Measurements from ENCODE around the gene HOOK2.
"Not testable (repeated sequence)": the region's sequence is repeated elsewhere in the genome, so short reads cannot be mapped to it uniquely, and the experiment has no call there.

Gene HOOK2

DNA sequence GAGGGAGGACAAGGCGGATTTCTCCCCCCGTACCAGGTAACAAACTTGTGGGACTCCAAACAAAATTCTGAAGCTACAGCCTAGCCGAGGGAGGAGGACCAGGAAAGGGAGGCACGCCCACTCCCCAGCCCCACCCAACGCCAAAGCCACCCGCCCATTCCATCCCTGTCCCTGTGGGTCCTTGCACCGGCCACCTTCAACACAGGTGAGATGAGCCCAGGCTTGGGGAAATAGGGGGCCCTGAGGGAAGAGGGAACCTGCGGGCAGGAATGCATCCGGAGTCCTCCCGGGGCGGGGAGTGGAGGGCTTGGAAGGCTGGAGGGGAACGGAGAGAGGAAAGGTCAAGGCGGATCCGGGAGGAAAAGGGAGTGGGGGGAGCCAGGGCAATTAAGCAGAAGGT lies 23.7 kb downstream of the HOOK2 start, which contains the start of gene BEST2:
Gene BEST2, plus strand, starts transcription at position 157 of the 400 bp plus-strand sequence. CDS start 802 bp downstream, outside the sequence.
- no peak for DNase-seq

DNA sequence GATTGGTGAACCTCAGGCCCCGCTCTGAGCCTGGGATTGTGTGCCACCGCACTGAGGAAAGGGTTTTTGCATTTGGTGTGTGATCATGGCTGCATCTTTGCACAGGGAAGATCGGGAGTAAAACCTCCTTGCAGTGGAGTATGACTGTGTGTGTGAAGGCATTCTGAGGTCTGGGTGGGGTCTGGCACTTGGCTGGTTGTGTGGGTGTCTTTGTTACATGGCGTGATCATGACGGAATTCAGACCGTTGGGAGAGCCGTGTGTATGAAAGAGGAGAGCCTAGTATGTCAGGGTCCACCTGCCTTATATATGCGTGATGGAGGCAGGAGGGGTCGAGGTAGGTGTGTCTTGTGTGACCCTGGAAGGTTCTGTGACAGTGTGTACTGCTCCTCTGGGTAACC lies 24.5 kb downstream of the HOOK2 start:
- DNase-seq = no peak

DNA sequence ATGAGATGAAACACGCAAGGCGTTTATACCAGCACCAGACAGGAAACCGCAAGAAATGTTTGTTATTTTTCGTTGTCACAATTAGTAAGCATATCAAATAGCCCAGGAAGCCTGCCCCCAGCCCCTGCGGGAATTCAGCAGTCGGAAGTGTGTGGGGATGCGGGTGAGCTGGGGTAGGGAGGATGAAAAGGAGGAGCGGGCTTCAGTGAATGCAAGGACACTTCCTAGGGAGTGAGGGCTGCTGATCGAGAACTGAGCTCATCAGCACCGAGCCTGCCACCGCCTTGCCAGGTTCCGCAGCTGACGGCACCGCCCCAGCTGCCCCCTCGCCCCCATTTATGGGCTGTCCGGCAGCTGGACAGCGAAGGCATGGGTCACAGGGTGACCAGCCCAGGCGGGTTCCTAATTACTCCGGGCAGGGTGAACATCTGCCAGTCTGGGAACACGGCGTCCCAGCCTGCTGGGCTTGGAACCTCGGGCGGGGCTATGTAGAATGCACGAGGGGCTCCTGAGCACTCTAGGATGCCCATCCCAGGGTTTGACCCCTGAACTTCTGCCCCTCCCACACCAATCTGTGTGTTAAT lies 25.3 kb downstream of the HOOK2 start:
- no peak for DNase-seq

DNA sequence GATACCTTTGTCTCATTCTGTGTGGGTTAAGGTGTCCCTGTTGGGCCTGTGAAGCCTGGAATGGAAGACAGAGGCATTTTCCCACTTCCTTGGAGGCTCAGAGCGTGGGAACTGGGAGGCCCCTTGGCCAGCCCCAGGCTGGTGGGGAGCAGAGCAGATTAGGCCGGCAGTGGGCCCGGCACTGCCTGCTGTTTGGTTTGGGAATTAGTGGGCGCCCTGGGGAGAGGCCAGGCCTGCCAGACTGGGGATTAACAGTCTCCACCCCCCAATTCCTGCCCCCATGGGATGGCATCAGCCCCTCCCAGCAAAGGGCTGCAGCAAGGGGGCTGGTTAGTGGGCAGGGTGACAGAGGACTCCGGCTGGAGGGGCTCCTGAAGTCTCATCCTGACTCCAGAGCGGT lies 26.9 kb downstream of the HOOK2 start:
- no peak for DNase-seq

DNA sequence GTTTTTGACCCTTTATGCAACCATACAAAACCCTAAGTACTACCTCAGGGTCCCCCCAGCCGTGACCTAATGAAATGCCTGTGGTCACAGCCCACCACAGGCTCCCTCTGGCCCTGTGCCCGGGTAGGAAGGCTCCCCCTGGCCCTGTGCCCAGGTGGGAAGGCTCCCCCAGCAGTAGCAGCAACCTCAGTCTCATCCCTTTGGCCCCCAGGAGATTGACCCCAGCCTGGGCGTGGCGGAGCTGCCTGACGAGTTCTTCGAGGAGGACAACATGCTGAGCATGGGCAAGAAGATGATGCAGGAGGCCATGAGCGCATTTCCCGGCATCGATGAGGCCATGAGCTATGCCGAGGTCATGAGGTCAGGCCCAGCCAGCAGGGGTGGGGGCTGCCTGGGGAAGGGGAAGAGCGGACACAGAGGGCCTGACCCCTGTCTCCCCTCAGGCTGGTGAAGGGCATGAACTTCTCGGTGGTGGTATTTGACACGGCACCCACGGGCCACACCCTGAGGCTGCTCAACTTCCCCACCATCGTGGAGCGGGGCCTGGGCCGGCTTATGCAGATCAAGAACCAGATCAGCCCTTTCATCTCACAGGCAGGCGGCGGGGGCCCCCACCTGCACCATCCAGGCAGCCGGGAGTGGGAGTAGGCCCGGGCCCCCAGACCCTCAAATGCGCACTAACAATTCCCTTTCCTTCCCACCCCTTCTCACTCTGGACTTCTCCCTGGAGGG lies 30.0 kb downstream of the HOOK2 start:
- no peak for DNase-seq

DNA sequence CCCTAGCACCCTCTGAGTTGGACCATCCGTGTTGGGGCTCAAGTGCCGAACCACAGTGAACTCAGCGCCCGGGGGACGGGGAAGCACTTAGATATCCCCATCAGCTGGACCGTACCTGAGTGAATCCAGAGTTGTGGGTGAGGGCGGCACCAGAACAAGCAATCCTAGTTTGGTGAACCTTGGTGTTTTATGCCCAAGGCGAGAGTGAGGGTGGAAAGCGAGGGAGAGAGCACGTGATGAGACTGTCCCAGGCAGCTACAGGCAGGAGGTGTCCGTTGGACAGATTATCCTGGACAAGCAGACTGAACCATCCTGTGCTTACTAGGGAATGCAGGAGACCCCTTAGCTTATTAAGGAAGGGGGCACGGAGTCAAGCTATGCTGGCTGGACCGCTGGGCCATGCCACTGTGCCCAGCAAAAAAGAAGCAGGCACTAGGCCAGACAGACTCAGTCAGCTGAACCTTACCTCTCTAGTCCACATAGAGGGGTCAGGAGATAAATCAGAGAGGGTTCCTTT lies 37.5 kb downstream of the HOOK2 start:
- no peak for DNase-seq

DNA sequence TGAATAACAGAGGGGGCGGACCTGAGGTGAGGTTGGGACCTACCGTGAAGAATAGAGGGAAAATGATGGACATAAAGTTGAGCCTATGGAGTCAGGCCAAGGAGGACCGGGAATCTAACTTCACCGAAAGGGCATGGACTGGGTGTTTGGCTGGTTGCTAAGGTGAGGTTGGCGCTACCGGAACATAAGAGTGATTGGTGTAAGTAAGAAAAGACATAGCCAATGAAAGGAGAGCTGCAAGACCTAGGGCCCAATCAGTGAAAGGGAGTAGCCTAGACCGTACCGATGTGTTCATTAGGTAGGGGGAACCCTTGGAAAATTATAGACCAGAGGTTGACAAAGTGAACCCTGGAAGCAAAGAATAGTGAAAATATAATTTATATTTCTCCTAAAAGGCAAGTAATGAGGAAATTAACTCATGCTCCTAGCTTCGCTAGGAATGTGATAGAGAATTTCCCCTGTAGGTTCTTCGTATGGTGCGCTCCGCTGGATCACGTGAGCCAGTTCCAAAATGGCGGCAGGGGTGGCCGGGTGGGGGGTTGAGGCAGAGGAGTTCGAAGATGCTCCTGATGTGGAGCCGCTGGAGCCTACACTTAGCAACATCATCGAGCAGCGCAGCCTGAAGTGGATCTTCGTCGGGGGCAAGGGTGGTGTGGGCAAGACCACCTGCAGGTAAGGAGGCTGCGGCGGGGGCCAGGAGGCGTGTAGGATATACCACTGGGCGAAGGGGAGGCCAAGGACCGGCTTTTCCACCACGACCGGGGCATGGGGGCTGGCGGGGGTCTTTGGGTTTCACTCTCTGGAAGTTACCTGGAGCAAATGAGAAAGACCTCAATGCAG lies 38.1 kb downstream of the HOOK2 start, which contains the start of gene GET3:
Gene GET3, plus strand, starts transcription at position 503 of the 840 bp plus-strand sequence. Its CDS starts 9 bp downstream, at position 512.
- DNase-seq = peak; percentile 92

DNA sequence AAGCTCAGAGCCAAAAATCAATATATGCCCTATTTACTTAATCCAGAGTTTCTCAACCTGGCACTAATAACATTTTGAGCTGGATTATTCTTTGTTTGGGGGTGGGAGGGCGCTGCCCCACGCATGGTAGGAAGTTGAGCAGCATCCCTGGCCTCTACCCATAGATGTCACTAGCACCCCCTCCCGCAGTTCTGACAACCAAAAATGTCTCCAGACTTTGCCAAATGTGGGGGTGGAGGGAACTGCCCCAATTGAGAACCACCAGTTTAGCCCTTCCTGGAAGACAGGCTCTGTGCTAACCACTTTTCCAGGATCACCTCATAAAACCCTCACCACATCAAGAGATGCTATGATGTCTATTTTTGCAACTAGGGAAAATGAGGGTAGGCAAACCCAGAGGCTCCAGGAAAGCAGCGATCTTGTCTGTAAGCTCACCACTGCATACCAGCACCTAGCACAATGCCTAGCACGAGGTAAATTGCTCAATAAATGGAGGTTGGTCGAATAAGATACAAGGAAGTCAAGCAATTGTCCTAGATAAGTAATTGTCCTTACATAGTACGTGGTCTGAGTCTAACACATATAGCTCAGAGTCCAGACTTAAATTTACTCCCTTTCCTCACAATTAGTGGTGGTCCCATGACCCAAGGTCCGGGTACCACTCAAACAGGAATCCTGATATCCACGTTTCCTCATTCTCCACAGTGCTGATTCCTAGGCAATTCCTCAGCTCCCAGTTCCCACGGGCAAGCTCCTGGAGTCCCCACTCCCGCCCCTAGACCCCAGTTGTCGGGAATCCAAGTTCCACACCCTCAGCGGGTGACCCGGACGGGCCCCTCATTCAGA lies 41.8 kb downstream of the HOOK2 start:
- no peak for DNase-seq

DNA sequence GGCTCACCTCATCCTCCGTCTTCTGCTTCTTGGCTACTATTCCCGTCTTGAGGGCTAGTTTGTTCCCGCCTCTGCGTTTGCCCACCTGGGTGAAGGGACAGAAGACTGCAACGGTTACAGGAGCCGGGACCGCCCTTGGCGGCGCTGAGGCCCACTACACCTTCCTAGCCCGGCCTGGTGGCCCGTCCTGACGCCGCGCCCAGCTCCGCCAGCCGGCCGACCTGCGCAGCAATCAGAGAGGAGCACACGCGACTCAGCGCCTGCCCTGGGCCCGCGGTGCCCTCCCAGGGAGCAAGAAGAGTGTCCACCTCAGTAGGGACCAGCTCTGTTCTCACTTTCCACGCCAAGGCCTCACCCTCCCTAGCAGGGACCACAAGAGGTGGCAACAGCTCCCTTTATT lies 44.0 kb downstream of the HOOK2 start:
- DNase-seq = no peak

DNA sequence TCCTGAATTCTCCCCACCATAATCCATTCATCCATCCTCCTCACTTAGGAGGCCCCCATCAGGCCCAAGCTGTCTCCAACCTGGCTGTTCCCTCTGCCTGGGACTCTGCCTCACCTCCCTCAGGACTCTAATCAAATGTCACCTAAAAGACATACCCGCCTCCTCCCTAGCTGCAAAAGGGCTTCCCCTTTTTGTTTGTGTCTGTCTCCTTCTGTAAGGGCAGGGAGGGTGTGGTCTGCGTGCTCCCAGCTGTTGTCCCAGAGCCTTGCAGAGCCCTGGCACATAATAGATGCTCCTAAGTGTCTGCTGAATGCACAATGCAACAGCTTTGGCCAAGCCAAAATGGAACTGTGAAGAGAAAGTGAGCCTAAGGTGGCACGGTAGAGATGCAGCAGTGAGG lies 45.3 kb downstream of the HOOK2 start:
- no peak for DNase-seq

DNA sequence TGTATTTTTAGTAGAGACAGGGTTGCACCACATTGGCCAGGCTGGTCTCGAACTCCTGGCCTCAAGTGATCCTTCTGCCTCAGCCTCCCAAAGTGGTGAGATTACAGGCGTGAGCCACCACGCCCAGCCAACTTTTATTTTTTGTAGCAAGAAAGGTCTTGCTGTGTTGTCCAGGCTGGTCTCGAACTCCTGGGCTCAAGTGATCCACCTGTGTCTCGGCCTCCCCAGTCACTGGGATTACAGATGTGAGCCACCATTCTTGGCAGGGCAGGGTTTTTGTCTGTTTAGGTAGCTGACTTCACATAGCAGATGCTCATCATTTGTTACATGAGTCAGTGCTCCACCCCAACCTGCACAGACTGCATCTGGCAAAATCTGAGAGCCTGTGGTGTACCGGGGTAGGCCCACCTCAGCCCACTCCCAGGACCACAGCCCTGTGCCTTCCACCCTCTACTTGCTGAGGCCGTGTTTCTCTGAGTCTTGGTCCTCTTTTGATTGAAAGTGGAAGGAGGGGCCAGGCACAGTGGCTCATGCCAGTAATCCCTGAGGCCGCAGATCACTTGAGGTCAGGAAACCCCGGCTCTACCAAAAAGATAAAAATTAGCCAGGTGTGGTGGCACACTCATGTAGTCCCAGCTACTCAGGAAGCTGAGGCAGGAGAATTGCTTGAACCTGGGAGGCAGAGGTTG lies 47.5 kb downstream of the HOOK2 start:
- no peak for DNase-seq

DNA sequence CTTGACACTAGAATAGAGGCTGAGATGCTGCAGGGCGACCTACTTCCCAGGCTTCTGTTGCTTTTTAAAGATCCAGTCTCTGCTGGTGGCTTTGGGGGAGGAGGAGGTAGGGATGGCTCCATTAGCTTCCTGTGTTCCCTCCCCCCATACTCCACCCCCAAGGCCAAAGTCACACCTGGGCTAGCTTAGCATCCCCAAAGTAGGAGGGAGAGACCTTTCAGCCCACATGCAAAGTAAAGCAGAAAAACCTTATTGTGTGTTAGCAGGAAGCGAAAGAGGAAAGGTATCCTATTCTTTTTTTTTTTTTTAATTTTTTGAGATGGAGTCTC lies 48.4 kb downstream of the HOOK2 start:
- no peak for DNase-seq

DNA sequence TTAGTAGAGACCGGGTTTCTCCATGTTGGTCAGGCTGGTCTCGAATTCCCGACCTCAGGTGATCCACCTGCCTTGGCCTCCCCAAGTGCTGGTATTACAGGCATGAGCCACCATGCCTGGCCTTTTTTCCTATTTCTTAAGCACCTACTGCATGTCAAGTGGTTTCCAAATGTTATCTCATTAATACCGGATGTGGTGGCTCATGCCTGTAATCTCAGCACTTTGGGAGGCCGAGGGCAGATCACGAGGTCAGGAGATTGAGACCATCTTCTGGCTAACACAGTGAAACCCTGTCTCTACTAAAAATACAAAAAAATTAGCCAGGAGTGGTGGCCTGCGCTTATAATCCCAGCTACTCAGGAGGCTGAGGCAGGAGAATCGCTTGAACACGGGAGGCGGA lies 49.7 kb downstream of the HOOK2 start:
- DNase-seq = not testable (repeated sequence)

DNA sequence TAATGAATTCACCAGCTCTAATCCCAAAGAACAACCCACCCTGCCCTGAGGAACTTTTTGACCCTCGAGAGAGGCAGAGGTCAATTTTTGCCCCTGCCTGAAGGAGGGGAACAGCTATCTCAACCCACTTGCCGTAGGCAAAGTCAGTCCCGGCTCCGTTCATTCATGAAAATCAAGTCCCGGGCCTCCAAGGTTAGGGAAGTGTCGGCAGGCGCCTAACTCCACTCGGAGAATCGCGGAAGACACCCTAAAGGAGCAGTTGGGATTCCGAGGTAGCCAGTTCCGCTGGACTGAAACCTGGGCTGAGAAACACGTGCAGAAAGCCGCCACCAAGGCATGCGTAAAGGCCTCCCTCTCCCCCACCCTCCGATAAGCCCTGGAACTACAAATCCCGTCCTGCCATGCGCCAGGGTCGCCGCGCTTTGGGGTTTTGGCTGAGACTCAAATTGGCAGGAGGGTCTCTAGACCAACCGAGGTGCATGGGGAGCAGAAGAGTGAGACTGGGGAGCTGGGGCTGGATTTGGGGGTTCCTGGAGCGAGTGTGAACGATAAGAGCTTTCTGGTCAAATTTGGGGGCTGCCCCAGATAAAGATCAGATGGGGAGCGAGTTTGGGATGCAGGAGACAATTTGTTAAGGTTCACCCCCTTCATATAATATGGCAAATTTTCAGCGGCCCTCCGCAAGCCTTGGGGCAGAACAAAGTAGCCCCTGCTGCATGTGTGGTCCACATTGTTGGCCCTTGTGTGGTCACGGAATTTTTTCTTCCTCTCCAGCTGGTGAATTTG lies 51.5 kb downstream of the HOOK2 start, which contains the start of gene TNPO2:
Gene TNPO2, minus strand, starts transcription at position 292 of the 786 bp plus-strand sequence. CDS start 2,955 bp downstream, outside the sequence.
- DNase-seq = peak; percentile 8

DNA sequence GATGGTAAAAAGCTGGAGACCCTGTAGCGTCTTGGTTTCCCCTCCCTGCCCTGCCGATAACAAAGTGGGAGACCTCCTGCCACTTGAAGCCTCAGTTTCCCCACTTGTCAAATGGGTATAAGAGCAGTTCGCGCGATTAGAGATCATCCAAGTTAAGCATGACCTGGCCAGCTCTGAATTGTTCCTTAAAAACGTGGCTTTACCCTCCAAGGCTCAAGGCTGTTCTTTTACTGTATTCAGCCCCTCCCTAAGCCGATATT lies 52.0 kb downstream of the HOOK2 start:
- no peak for DNase-seq

DNA sequence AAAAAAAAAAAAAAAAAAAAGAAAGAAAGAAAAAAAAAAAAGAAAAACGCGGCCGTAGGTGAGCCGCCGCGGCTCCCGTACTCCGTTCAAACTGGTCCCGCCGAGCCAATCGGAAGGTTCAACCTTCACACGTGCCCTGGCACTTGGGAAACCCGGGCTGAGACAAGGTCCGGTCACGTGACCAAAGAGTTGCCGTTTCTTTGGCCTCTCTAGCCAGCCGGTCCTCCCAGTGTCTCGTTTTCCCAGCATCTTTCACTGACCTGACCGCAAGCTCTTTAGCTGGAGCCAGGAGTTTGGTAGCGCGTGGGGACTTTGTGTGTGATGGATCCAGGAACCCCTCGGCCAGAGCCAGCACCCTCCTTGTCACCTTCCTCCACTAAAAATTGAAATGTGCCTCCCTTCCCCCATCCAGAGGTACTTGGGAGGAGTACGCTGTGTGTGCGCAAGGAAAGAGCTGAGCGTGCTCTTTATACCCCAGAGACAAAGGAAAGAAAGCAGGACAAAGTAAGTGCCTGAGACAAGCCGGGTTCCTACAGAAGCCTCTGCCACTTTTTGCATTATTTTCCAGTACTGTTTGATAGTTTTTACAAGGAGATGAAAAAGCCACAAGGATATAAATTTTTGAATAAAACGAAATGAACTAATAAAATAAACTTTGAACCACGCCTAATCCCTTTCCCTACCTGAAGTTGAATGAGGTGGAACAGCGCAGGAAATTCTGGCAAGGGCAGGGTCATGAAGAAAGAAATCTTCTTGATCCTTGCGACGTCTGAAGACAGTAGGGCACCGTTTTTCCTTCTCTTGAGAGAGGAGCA lies 52.6 kb downstream of the HOOK2 start:
- peak; percentile 88 for DNase-seq

DNA sequence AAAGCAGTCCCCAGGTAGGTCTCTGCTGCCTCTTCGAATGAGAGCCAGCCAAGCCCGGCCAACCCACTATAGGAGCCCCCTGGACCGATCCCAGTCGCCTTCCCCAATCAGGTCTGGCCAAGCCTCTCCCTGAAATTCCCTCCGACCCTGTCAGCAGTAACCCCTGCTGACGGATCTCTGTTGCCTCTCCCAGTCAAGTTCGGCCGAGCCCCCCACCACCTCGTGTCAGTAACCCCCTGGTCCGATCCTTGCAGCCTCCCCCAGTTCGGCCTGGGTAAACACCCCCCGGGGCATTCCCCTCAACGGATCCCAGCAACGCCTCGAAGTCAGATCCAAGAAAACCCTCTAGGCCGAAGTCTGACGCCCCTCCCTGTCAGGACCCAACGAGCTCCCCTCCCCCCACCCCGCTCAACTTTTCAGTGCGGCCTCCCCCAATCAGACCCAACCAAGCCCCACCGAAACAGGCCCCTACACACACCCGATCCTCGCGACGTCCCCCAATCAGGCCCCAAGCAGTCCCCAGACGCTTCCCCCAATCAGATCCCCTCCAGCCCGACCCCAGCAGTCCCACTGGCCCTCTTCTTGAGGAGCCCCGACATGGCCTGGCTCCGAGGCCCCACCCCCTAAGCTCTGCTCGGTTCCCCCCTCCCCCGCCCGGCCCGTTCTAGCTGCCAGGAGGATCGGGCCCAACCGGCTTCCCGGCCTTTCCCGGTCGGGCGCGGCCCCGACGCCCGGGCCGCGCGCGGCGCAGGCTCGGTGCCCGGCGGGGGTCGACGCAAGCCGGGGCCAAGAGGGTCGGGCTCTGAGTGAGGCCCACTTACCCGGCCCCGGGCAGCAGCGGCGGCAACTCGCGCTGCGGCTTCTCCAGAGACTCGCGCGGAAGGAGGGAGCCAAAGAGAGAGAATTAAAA lies 53.4 kb downstream of the HOOK2 start:
- DNase-seq = no peak

DNA sequence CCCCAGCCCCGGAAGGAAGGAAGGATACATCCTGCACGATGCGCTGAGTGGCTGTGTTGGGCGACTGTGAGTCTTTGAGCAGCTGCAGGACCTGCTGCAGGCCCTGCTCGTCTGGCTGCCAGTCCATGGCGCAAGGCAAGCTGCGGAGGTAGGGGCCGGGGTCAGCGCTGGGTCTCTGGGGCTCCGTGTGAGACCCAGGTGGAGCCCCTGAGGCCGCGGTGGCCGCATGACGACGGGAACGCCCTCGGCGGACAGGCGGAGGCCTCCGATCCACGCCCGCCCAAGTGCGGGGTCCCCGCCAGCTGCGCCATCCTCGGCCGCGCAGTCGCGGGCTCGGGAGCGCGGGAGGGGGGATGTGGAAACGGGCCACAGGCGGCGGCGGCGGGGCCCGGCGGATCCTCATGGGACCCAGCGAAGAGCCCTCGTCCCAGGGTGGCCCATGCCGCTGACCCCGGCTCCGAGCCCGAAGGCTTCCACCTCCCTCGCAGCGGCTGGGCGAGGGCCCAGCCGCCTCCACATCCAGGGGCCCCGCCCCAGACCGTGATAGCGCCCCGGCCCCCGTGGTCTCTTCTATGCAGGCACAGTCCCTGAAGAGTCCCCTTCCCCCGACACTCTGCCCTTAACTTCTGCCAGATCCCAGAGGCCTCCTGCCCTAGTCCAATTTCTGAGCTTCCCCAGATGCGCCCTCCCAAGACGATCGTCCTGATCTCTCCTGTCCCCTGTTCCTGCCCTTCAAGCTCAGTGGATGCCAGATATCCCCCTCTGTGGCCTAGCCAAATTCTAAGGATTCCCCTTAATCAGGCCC lies 54.3 kb downstream of the HOOK2 start:
- no peak for DNase-seq

Data from NCI-H345 (cell line).